AG10803 (cell line): ENCODE measurements around the gene ADAMTS2.

ENCODE experiments used
- DNase-seq: peaks from one replicate; pipeline ENCODE4 v3.0.0; 2010; ENCODE audit warnings: low read depth
- H3K4me3 ChIP-seq: 2 replicates; pipeline ENCODE4 v1.5.1; 2011; ENCODE audit warnings: mild to moderate bottlenecking, low read length, control low read depth
- TF ChIP-seq, protein P1 (sequence below): conservative IDR thresholded peaks from 2 replicates; pipeline ENCODE4 v1.5.1; 2011; ENCODE audit warnings: mild to moderate bottlenecking, low read length, control low read depth, inconsistent platforms

ADAMTS2 gene

GRCh38 chr5:179127136-179128040, 217.9 kb downstream of the ADAMTS2 start:
- H3K4me3 ChIP-seq: no peak overlapping the region
- TF ChIP-seq, protein P1, sequence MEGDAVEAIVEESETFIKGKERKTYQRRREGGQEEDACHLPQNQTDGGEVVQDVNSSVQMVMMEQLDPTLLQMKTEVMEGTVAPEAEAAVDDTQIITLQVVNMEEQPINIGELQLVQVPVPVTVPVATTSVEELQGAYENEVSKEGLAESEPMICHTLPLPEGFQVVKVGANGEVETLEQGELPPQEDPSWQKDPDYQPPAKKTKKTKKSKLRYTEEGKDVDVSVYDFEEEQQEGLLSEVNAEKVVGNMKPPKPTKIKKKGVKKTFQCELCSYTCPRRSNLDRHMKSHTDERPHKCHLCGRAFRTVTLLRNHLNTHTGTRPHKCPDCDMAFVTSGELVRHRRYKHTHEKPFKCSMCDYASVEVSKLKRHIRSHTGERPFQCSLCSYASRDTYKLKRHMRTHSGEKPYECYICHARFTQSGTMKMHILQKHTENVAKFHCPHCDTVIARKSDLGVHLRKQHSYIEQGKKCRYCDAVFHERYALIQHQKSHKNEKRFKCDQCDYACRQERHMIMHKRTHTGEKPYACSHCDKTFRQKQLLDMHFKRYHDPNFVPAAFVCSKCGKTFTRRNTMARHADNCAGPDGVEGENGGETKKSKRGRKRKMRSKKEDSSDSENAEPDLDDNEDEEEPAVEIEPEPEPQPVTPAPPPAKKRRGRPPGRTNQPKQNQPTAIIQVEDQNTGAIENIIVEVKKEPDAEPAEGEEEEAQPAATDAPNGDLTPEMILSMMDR: no peak
- no peak for DNase-seq

GRCh38 chr5:179126506-179126991, 218.7 kb downstream of the ADAMTS2 start:
- TF ChIP-seq, protein P1: no peak
- DNase-seq: no peak
- H3K4me3 ChIP-seq: no peak overlapping the region

- TF ChIP-seq, protein P1: no peak
- no peak overlapping the region for H3K4me3 ChIP-seq
- DNase-seq: no peak
These were observed 219.3 kb downstream of the ADAMTS2 start for GRCh38 chr5:179125789-179126505.

GRCh38 chr5:179124853-179125788, 220.1 kb downstream of the ADAMTS2 start:
- no peak overlapping the region for H3K4me3 ChIP-seq
- TF ChIP-seq, protein P1: no peak
- DNase-seq: no peak

- no peak for DNase-seq
- H3K4me3 ChIP-seq: no peak overlapping the region
- TF ChIP-seq, protein P1: no peak
These were observed 220.9 kb downstream of the ADAMTS2 start for GRCh38 chr5:179124273-179124852.

DNA sequence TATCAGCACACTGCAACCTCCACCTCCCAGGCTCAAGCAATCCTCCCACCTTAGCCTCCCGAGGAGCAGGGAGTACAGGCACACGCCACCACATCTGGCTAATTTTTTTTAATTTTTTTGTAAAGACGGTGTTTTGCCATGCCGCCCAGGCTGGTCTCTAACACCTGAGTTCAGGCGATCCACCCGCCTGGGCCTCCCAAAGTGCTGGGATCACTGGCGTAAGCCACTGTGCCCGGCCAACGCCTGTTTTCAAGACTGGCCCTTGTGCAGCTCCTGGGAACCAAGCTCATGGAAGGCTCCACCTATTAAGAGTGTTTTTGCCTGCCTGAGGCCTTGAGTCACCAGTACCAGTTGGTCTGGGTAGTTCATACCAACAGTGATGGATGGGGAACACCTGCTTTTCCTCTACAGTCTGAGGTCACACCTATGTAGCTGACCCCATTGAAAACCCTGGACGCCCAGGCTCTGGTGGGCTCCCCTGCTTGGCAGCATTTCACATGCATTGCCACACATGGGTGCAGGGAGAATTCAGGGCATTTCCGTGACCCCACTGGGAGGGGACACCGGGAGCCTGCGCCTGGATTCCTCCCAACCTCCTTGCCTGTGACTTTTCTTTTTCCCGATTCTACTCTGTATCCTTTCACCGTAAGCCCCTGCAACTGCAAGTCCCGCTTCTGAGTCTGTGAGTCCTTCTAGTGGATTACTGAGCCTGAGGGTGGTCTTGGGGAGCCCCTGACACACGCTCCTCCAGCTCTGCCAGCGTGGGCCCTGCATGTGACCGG, 221.6 kb downstream of the ADAMTS2 start:
- no peak for DNase-seq
- H3K4me3 ChIP-seq: no peak overlapping the region
- TF ChIP-seq, protein P1: no peak
